Measurements from ENCODE around the gene CHEK1. TPM values are rescaled to one million over a fixed set of nuclear protein-coding genes. Genes with fewer than 3 reads are reported as not detected.

The CHEK1 gene
- total RNA-seq, 1 donor from 2014 or later: 1.6 TPM

- no peak for TF ChIP-seq CTCF (IDR thresholded peaks at IDR 0.05; ENCODE audit: borderline replicate concordance)
- peak overlapping the region; percentile 83 for H3K4me3 ChIP-seq
- no peaks in the 10 kb centered on the region for H3K27me3 ChIP-seq (ENCODE audit: low read depth)
- intact Hi-C loops (cut with micrococcal nuclease): no loop called here
- no peaks in the 10 kb centered on the region for H3K9me3 ChIP-seq (replicated peaks)
- H3K27ac ChIP-seq (replicated peaks): peak overlapping the region; percentile 99
- H3K36me3 ChIP-seq: peaks cover 13% of the 10 kb centered on the region
- DNase-seq: peak; percentile 89
- peaks cover 24% of the 10 kb centered on the region for H3K4me1 ChIP-seq
Observed at GRCh38 chr11:125625630-125626287, 796 bp downstream of the CHEK1 start.

GRCh38 chr11:125626288-125626950 is 1.5 kb downstream of the CHEK1 start:
- no peaks in the 10 kb centered on the region for H3K27me3 ChIP-seq (ENCODE audit: low read depth)

GRCh38 chr11:125627236-125627910 is 2.4 kb downstream of the CHEK1 start:
- TF ChIP-seq CTCF (IDR thresholded peaks at IDR 0.05; ENCODE audit: borderline replicate concordance): no peak
- no peak overlapping the region for H3K27ac ChIP-seq (replicated peaks)
- H3K4me3 ChIP-seq: no peak overlapping the region
- H3K27me3 ChIP-seq (ENCODE audit: low read depth): no peaks in the 10 kb centered on the region
- intact Hi-C loops (cut with micrococcal nuclease): no loop called here
- no peaks in the 10 kb centered on the region for H3K36me3 ChIP-seq
- H3K9me3 ChIP-seq (replicated peaks): no peaks in the 10 kb centered on the region
- no peak for DNase-seq
- peaks cover 24% of the 10 kb centered on the region for H3K4me1 ChIP-seq

More at GRCh38 chr11:125626288-125626950, 1.5 kb downstream of the CHEK1 start:
- no peak for DNase-seq
- no peak for TF ChIP-seq CTCF (IDR thresholded peaks at IDR 0.05; ENCODE audit: borderline replicate concordance)
- intact Hi-C loops (cut with micrococcal nuclease): no loop called here
- peaks cover 7% of the 10 kb centered on the region for H3K36me3 ChIP-seq
- peaks cover 24% of the 10 kb centered on the region for H3K4me1 ChIP-seq
- peak overlapping the region; percentile 99 for H3K27ac ChIP-seq (replicated peaks)
- H3K4me3 ChIP-seq: peak overlapping the region; percentile 83
- no peaks in the 10 kb centered on the region for H3K9me3 ChIP-seq (replicated peaks)

- Histone ChIP-seq H3K9me3 (replicated peaks) (no peaks in the 10 kb centered on the region), H3K4me3 (no peak overlapping the region), H3K27ac (replicated peaks) (no peak overlapping the region), H3K4me1 (no peaks in the 10 kb centered on the region), H3K36me3 (no peaks in the 10 kb centered on the region), H3K27me3 (ENCODE audit: low read depth) (no peaks in the 10 kb centered on the region)
- no peak for TF ChIP-seq CTCF (IDR thresholded peaks at IDR 0.05; ENCODE audit: borderline replicate concordance)
- intact Hi-C loops (cut with micrococcal nuclease): no loop called here
- DNase-seq: no peak
Observed at GRCh38 chr11:125637840-125638239, 12.9 kb downstream of the CHEK1 start.

DNA sequence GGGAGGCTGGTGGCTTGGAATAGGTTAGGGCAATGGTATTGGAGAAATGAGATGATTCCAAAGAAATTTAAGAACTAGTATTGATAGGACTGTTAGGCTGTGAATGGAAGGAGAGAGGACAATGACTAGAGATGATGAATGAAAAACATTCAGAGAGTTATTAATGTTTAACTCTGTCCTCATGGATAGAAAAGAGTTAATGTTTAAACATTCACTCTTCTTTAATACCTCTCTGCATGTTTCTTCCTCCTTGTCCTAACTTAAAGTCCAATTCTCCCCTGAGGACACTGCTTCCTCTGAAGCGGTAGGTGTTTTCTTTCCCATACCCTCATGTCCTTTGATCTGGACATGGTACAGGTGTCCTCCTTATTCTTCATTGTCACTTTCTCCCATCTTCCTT is 13.4 kb downstream of the CHEK1 start:
- H3K4me3 ChIP-seq: no peak overlapping the region
- no peak overlapping the region for H3K27ac ChIP-seq (replicated peaks)
- H3K36me3 ChIP-seq: no peaks in the 10 kb centered on the region
- no peaks in the 10 kb centered on the region for H3K4me1 ChIP-seq
- intact Hi-C loops (cut with micrococcal nuclease): no loop called here
- no peaks in the 10 kb centered on the region for H3K27me3 ChIP-seq (ENCODE audit: low read depth)
- H3K9me3 ChIP-seq (replicated peaks): no peaks in the 10 kb centered on the region
- no peak for TF ChIP-seq CTCF (IDR thresholded peaks at IDR 0.05; ENCODE audit: borderline replicate concordance)
- no peak for DNase-seq

All from left ventricle myocardium inferior (tissue), 1 donor.